ENCODE results near the gene FAM110A.
A peak's percentile ranks its signal among the peaks of the same experiment; 100 is the strongest.
"Not testable (repeated sequence)": the region's sequence is repeated elsewhere in the genome, so short reads cannot be mapped to it uniquely, and the experiment has no call there.

The FAM110A gene

DNA sequence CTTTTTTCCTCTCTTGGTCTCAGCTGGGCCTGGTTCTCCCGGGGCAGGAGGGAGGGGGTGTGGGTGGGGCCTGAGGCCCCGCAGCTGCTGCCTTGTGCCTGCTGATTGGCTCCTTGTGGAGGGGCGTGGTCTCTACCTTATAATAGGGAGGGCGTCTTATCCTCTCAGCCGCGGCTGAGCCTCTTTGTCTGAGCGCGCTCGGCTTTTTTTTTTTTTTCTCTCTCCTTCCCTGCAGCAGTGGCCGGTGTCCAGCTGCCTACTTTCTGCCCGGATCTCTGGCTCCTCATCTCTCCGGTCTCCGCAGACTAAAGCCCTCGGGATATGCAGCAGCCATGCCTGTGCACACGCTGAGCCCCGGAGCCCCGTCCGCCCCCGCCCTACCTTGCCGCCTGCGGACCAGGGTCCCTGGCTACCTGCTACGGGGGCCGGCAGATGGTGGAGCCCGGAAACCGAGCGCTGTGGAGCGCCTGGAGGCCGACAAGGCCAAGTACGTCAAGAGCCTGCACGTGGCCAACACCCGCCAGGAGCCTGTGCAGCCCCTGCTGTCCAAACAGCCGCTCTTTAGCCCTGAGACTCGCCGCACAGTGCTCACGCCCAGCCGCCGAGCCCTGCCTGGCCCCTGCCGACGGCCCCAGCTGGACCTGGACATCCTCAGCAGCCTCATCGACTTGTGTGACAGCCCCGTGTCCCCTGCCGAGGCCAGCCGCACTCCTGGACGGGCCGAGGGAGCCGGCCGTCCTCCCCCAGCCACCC is 11.1 kb downstream of the FAM110A start:
- DNase-seq (ENCODE audit: low read depth): peak; percentile 75

DNA sequence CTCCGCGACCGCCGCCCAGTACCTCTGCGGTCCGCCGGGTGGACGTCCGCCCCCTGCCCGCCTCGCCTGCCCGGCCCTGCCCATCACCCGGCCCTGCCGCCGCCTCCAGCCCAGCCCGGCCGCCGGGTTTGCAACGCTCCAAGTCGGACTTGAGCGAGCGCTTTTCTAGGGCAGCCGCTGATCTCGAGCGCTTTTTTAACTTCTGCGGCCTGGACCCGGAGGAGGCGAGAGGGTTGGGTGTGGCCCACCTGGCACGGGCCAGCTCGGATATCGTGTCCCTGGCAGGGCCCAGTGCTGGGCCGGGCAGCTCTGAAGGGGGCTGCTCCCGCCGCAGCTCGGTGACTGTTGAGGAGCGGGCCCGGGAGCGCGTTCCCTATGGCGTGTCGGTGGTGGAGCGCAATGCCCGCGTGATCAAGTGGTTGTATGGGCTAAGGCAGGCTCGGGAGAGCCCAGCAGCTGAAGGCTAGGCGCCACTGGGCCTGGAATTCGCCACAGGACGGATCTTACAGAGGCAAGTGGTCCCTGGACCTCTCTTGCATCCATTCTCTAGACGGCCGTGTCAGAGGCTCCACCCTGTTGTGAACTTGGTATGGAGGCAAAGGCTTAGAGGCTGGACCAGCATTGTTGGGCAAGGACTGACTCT is 11.8 kb downstream of the FAM110A start:
- no peak for DNase-seq (ENCODE audit: low read depth)

DNA sequence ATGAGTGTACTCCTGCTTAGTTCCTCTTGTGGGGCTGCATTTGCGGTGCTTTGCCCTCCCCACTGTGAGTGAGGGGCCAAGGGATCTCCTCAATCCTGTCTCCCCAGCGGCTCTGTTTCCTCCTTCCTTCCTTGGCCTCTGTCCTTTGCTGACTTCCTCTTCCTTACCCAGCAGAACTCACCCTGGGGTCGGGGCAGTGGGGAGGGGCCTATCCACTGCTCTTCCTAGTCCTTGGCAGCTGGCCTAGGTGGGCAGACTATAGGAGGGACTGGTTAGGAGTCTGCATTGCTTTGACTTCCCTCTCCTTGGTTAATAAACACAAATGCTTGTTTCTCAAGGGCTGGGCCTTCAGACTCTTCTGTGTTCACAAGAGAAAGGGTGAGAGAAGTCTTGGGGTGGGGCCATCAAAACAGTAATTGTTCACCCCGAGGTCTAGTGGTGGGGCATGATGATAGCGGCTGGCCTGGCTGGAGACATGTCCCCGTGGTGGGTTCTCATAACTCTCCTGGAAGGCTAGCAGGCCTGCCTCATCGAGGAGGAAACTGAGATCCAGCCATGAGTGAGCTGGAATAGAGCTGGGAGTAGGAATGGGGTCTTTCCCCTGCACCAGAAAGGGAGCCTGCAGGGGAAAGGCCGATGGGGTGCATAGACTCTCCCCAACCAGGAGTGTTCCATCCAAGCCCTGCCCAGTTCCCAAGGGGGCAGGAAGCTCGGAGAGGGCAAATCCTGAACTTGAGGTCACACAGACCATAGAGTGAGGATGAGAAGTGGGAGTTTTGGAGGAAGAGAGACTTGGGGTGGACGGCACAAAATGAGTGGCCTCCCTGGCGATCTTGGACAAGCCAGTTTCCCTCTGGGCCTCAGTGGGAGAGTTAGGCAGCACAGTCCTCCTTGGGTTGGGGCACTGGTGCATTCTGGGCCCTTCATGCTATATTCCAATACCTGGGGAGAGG is 12.7 kb downstream of the FAM110A start:
- no peak for DNase-seq (ENCODE audit: low read depth)

DNA sequence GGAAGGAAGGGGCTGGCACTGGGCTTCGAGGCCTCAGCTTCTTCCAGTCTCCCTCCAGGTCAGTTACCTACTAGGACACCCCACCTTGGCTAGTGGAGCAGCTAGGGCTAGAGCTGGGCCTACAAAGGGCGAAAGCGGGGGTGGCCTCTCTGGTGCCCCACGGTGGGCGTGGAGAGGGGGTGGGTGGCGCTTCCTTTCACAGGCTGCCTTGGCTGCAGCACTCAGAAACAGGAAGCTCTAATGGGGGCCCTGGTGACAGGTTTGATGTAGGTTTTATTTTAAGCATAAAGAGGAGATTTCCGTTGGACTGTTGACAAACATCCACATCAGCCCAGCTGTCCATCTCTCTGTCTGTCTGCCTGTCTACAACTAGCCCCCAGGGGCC is 13.4 kb downstream of the FAM110A start:
- no peak for DNase-seq (ENCODE audit: low read depth)

DNA sequence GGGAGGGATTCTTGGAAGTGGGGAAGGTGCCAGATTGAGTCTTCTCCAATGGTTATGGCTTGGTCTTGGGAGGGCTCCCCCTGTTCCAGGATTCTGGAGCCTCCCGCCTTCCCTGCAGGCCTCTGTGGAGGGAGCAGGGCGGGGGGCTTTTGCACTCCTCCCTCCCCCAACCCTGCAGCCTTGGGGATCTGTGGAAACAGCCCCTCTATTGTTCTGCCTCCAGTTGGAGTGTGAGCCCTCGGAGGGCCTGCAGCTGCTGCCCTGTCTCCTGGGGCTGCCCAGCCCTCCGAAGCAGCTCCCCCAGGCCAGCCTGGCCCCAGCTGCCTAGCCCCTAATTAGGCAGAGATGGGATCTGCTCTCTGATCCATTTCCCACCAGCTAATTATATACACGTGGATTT is 14.7 kb downstream of the FAM110A start:
- DNase-seq (ENCODE audit: low read depth): no peak

DNA sequence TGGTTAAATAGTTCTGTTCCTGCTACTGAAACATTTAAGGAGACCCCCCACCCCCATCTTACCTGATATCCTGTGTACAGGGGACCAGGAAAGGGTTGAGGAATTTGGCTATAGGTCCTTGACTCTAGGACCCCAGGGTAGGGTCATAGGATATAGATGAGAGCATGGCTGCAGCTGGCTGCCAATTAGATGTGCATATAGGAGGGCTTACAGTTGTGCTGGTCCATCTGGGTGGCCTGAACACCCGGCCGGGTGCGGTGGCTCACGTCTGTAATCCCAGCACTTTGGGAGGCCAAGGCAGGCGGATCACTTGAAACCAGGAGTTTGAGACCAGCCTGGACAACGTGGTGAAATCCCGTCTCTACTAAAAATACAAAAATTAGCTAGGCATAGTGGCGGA is 15.2 kb downstream of the FAM110A start:
- DNase-seq (ENCODE audit: low read depth): not testable (repeated sequence)

DNA sequence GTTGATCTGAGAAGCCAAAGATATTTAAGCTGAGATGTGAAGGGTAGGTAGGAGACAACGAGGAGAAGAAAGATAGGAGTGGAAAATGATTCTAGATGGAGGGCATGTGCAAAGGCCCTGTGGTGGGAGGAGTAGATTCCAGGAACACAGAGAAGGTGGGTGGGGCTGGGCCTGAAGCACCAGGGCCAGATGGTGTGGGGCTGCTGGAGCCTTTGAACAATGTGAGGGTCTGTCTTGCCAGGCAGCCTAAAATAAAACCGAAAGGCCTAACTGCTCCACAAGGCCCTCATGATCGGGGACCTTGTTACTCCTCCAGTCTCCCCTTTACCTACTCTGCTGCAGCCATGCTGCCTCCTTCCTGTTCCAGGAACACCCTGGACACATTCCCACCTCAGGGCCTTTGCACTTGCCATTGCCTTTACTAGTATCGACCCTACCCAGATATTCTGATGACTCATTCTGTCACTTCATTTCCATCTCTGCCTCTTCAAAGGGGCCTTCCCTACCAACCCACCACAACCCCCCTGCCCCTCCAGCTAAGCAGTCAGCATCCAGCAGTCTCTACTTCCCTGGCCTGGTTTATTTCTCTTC is 20.0 kb downstream of the FAM110A start:
- DNase-seq (ENCODE audit: low read depth): no peak

DNA sequence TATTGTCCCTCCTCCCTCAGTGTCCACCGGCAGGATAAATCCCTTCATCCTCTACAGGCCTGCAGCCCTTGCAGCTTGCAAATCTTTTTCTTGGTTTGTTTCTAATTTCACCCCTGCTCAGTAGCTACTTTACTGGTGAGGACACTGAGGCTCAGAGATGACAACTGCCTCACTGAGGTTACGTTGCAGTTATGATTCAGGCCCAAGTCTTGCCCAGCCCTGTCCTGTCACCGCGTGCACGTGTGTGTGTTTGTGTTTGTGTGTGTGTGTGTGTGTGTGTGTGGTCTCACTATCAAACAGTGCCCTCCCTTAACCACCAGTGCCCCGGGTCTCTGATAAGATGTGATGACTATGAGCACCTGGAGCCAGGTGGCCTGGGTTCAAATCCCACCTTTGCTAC is 21.1 kb downstream of the FAM110A start:
- DNase-seq (ENCODE audit: low read depth): no peak

DNA sequence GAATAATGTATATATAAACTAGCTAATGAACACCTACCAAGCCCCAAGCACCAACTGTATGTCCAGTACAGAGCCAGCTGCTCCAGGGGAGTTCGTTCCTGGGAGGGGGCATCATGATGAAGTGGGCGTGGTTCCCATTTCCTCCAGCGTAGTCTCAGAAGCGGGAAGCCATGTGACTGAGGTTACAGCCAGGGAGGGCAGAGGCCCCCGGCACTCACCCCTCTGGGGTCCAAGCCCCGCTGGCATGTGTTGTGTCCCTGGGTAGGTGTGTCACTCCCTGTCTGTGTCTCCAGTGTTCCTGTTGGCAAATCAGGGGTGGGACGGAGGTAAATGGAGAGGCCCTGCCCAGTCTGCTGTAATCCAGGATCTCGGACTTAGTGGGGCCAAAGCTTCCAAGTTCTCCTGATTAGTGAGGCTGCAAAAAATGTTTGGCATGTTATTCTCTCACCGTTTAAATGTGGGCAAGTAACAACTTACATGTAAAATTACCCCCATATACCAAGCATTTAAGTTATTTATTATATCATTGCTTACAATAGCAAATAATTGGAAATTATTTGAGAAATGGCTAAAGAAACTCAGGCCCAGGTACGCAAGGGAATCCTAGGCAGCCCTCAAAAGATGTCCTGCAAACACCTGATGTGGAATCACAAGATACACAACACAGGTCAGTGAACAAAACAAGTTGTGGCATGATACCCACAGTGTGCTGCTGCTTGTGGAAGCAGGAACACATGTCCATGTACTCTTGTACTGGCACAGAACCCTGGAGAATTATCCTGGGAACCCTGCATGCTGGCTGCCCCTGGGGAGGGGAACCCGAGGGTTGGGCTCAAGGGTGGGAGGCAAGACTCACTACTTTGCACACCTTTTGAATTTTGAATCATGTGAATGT is 22.2 kb downstream of the FAM110A start:
- no peak for DNase-seq (ENCODE audit: low read depth)

DNA sequence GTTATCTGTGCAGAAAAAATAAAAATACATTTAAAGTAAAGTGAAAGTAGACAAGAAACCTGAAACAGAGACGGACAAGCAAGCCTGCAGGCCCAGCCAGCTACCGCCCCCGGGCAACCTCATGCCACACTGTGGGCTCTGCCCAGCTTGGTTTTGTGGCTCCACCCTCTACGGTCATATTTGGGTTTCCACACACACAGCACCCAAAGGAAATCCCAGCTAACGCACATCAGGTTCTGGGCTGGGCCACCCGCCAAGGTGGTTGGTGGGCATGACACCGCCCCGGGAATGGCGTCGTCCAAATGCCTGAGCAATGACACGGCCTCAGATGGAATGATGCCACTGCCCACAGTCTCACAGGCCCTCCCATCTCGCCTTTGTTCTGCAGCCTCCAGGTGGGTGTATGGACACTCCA is 22.9 kb downstream of the FAM110A start:
- DNase-seq (ENCODE audit: low read depth): peak; percentile 23

DNA sequence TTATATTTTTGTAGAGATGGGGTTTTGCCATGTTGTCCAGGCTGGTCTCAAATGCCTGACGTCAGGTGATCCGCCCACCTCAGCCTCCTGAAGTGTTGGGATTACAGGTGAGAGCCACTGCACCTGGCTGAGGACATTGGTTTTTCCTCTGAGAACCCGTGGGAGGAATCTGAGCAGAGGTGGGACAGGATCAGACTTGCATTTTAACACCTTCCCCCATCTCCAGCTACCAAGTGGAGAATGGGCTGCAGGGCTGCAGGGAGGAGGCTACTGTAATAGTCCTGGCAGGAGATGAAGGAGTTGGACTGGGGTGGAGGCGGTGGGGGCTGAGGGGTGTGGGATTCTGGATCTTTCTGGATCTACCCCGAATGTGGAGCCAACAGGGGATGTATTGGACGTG is 24.5 kb downstream of the FAM110A start:
- DNase-seq (ENCODE audit: low read depth): no peak

DNA sequence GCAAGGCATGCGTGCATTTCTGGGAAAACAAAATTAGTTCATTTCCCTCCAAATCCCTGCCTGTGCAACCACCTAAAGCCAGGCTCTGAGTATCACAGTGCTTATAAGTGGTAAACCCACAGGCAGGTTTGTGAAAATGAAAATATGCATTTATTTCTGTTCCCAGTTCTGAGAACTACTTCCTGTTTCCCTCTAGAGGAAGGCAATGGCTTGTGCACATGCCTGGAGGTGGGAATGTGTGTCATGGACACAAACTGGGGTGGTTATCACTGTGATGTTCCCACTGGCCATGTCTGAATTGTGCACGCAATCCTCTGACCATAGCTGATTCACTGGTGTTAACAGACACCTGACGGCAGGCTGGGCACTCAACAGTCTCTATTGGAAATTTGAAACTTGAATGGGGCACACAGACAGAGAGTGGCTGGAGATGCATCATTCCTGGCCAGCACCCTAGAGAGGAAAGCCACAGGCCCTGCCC is 26.3 kb downstream of the FAM110A start:
- DNase-seq (ENCODE audit: low read depth): no peak

DNA sequence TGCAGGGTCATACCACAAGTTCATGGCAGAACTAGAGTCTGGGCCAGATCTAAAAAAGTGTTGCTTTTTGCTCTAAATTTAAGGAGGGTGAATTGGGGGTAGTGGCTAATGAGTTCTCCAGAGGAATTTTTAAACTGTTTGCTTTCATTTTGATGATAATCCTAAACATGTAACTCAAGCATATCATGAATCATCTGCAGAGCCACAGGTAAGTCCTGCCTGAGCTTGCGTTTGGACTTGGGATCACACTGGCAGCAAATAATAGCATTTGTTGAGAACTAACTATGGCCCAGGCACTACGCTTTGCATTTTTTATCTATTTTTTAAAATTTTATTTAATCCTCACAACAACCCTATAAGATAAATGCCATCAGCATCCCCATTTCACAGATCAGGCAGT is 27.4 kb downstream of the FAM110A start:
- DNase-seq (ENCODE audit: low read depth): no peak

DNA sequence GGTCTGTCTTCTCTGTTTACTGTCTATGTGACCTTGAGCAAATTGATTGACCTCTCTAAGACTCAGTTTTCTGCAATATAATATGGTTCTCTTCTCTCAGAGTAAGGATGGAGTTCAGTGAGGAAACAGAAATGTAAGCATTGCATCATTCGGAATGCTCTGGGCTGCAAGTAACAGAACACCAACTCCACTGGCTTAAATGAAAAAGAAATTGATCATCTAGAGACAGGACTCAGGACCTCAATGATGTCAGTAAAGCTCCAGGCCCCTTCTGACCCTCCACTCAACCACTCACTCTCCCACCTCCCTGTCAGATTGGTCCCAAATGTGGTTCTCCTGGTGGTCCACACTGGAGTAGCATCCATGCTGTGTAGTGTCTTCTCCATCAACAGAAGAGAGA is 31.9 kb downstream of the FAM110A start:
- DNase-seq (ENCODE audit: low read depth): no peak

DNA sequence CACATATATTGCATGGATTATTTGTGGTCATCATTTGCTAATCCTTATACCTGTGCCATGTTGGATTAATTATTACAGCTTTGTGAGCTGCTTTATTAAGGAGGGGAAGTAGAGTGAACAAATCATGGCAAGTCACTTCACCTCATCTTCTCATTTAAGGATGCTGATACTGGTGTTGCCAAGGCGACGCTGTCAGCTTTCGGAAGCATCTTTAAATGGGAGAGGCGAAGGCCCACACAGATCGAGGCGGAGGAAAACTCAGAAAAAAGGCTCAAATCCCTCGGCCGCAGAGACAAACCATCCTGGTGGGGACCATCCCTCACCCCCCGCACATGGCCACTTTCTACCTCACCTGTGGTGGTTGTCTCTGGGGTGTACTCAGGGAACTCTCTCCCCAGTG is 34.8 kb downstream of the FAM110A start:
- DNase-seq (ENCODE audit: low read depth): no peak

DNA sequence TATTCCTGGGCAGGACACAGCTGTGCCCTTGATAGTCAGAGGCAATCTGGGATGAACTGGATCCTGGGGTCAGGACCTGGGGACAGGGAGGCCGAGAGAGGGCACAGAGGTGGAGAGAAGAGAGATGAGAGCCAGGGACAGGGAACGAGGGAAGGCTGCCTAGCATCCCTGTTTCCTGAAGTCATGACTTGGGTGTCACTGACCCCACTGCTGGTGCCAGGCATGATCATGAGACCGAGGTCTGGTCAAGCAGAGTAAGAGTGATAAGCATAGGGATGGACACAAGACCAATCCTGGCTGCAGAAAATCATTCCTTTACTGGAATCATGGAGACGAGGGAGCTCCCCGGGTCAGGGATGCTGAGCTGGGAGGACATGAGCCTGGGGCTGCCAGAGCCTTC is 36.1 kb downstream of the FAM110A start:
- no peak for DNase-seq (ENCODE audit: low read depth)

DNA sequence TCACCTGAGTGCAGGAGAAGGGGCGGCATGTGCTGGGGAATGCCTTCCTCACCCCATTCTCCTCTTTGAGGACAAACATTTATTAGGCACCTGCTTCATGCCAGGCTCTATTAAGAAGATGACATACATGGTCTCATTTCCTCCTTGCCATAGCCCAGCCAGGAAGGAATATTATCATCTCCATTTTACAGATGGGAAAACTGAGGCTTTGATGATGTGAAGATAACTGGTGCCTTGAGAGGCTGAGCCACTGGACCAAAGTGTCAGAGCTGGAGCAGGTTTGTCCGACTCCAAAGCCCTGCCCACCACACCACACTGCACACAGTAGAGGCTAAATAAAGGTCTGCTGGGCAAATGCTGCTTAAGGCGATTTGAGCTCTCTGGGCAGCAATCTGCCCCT is 37.2 kb downstream of the FAM110A start:
- DNase-seq (ENCODE audit: low read depth): no peak

DNA sequence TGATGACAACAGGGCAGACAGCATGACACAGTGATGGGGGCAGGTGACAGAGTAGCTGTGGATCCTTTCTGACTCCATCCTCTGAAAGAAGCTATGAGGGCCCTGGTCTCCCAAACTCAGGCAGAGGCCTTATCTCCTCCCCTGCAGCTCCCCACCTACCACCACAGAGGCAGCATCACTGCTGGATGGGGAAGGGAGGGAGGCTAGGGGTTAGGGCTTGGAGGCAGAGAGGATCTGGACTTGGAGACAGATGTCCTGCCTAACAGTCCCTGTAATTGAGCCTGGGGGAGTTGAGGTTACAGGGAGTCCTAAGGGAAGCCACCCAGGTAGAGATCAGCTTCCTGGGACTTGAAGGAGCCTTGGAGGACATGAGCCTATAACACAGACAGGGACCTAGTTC is 37.9 kb downstream of the FAM110A start:
- no peak for DNase-seq (ENCODE audit: low read depth)

DNA sequence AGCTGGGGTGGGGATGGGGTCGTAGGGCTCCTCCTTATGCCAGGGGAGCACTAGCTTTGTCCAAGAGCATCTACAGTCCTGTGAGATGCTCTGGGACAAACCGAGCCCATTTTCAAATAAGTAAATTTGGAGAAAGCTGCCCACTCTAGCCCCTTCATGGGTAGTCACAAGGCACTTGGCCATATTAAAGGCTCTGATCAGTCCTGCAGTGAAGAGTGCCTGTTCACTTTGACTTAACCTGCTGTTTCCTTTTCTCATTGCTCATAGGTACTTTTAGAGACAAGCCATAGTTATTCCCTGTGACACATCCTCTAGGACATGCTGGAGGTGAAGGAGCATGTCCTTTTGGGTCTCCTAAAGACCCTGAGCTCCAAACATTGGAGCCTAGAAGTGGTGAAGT is 38.4 kb downstream of the FAM110A start:
- no peak for DNase-seq (ENCODE audit: low read depth)

DNA sequence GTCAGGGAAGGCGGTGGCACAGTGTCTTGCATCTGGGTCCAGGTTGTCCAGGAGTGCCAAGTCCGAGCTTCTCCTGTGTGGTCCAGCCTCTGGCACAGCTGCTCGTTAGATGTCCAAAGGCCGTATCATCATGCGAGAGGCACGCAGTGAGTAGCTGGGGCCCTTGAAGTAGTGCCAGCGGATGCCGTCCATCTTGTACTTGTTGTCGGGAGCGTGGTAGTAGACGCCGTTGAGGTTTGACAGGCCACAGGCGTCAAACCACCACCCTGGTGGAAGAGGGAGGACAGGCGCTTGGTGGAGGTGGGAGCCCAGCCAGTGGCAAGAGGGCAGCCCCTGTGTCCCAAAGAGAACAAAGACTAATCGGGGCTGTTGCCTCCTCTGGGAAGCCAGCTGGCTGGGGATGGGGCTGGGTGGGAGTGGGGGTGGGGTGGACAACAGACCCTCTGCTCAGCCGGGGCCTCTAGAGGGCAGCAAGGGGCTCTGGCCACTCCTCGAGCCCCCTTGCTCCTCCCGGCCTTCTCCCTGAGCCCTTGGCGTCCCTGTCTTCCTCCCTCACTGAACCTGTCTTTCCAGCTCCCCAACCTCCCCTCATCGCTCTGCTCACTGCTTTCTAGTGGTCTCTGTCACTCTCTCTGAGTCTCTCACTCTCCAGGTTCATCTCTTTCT is 39.5 kb downstream of the FAM110A start:
- DNase-seq (ENCODE audit: low read depth): no peak

All from non-pigmented ciliary epithelial cell (primary cell).